Measurements from ENCODE around the gene TPRG1.

The TPRG1 gene

DNA sequence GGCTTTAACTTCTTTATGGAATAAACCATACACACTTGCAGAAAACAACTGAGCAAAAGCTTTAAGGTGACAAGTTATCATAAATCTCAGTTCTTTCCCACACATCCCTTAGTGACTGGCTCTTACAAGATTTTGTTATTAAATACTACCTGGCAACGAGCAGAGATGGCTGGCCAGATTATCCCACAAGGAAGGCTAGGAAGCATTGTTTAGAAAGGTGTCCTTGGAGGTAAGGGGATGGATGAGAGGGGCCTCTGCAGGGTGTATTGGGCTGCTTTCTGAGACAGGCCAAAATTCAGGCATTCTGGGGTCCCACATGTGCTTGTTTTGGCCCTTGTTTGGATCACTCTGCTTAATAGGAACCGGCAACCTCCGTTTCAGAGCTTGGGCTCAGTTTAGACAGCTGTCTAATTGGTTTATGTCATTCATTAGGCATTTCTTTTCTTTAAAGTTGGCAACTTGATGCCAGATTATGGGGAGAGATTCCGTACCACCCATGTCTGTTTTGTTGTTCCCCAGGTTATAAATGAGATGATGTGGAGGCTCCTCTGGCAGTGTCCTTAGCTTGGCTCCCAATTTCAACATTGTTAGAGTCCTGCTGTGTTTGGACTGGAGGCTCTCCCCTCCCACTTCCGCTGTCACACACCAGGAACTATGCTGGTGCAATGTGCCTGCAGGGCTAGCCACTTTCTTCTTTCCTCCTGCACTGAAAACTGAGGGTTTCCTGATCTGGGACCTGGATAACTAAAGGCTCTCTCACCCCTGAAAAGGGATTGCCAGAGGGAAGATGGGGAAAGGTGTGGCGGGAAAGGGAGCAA is 121.1 kb downstream of the TPRG1 start:
- peak overlapping the region; percentile 35 for H3K27ac ChIP-seq
- TF ChIP-seq, protein P1, sequence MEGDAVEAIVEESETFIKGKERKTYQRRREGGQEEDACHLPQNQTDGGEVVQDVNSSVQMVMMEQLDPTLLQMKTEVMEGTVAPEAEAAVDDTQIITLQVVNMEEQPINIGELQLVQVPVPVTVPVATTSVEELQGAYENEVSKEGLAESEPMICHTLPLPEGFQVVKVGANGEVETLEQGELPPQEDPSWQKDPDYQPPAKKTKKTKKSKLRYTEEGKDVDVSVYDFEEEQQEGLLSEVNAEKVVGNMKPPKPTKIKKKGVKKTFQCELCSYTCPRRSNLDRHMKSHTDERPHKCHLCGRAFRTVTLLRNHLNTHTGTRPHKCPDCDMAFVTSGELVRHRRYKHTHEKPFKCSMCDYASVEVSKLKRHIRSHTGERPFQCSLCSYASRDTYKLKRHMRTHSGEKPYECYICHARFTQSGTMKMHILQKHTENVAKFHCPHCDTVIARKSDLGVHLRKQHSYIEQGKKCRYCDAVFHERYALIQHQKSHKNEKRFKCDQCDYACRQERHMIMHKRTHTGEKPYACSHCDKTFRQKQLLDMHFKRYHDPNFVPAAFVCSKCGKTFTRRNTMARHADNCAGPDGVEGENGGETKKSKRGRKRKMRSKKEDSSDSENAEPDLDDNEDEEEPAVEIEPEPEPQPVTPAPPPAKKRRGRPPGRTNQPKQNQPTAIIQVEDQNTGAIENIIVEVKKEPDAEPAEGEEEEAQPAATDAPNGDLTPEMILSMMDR (conservative IDR thresholded peaks at IDR 0.05): no peak
- no peak for TF ChIP-seq ZFX (IDR thresholded peaks at IDR 0.05)

GRCh38 chr3:189294649-189295048 is 122.9 kb downstream of the TPRG1 start:
- TF ChIP-seq ZFX (IDR thresholded peaks at IDR 0.05): no peak
- TF ChIP-seq, protein P1 (conservative IDR thresholded peaks at IDR 0.05): no peak

GRCh38 chr3:189295089-189295488 is 123.3 kb downstream of the TPRG1 start:
- no peak overlapping the region for H3K27ac ChIP-seq
- no peak for TF ChIP-seq ZFX (IDR thresholded peaks at IDR 0.05)
- TF ChIP-seq, protein P1 (conservative IDR thresholded peaks at IDR 0.05): no peak

More at GRCh38 chr3:189294649-189295048, 122.9 kb downstream of the TPRG1 start:
- no peak overlapping the region for H3K27ac ChIP-seq

DNA sequence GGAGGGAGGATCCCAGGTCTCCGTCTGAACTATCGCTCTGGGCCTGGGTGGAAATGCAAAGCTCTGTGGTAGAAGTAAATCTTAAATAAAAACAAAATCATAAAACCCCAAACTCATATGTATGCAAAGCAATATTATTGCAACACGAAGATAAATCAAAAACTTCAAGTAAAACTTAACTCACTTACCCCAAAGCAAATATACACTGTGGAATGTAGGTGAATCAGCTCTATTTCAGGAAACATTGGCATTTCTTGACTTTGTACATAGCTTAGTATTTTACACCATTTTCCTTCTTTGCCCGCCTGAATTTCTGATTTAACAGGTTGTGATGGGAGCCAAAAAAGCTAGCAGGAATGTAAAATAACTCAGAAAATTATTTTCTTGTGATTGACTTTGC is 126.2 kb downstream of the TPRG1 start:
- H3K27ac ChIP-seq: no peak overlapping the region
- TF ChIP-seq ZFX (IDR thresholded peaks at IDR 0.05): no peak
- TF ChIP-seq, protein P1 (conservative IDR thresholded peaks at IDR 0.05): no peak

- TF ChIP-seq, protein P1 (conservative IDR thresholded peaks at IDR 0.05): no peak
- TF ChIP-seq ZFX (IDR thresholded peaks at IDR 0.05): no peak
- H3K27ac ChIP-seq: no peak overlapping the region
These were observed 127.0 kb downstream of the TPRG1 start for GRCh38 chr3:189298469-189299375.

GRCh38 chr3:189300345-189300744 is 128.6 kb downstream of the TPRG1 start:
- TF ChIP-seq ZFX (IDR thresholded peaks at IDR 0.05): no peak
- TF ChIP-seq, protein P1 (conservative IDR thresholded peaks at IDR 0.05): no peak
- H3K27ac ChIP-seq: no peak overlapping the region; the same call in 1 of the 2 replicates

- TF ChIP-seq, protein P1 (conservative IDR thresholded peaks at IDR 0.05): no peak
- no peak for TF ChIP-seq ZFX (IDR thresholded peaks at IDR 0.05)
These were observed 129.7 kb downstream of the TPRG1 start for GRCh38 chr3:189301479-189301878.

More at GRCh38 chr3:189301479-189301878, 129.7 kb downstream of the TPRG1 start:
- no peak overlapping the region for H3K27ac ChIP-seq
